ENCODE data around the gene CAPN13.

CAPN13 gene

GRCh38 chr2:30677231-30677630 is 130.0 kb downstream of the CAPN13 start:
- no peak overlapping the region for H3K4me3 ChIP-seq (ENCODE audit: low read depth, low read length)
- DNase-seq (ENCODE audit: low read depth): no peak
- TF ChIP-seq MYC (IDR thresholded peaks at IDR 0.05; ENCODE audit: low read depth, low read length): no peak
- TF ChIP-seq MAX (IDR thresholded peaks at IDR 0.05; ENCODE audit: low read depth, low read length): no peak
- TF ChIP-seq POLR2A (IDR thresholded peaks at IDR 0.05; ENCODE audit: extremely low read depth, insufficient read length): no peak
- TF ChIP-seq CTCF (IDR thresholded peaks at IDR 0.05; ENCODE audit: low read depth, low read length): no peak

DNA sequence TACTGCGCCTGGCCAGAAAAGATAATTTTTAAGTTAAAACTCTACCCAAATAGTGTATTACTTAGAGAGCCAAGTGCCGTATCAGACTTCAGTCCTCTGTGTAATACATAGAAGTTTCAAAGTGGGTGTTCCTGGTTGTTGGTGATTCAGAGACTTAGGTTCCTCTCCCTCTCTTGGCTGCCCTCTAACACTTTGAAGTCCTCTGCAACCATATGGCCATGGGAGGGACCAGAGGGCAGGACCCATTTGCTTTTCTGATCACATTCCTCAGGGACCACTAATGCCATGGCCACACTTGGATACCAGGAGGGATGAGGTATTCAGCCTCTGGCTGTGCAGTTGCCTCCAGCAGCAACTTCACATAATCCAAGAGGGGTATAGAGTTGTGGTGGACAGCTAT is 131.5 kb downstream of the CAPN13 start:
- H3K4me3 ChIP-seq (ENCODE audit: low read depth, low read length): no peak overlapping the region
- DNase-seq (ENCODE audit: low read depth): no peak
- TF ChIP-seq CTCF (IDR thresholded peaks at IDR 0.05; ENCODE audit: low read depth, low read length) (no peak), MYC (IDR thresholded peaks at IDR 0.05; ENCODE audit: low read depth, low read length) (no peak), MAX (IDR thresholded peaks at IDR 0.05; ENCODE audit: low read depth, low read length) (no peak), POLR2A (IDR thresholded peaks at IDR 0.05; ENCODE audit: extremely low read depth, insufficient read length) (no peak)

- H3K4me3 ChIP-seq (ENCODE audit: low read depth, low read length): no peak overlapping the region
- TF ChIP-seq MYC (IDR thresholded peaks at IDR 0.05; ENCODE audit: low read depth, low read length): no peak
- no peak for TF ChIP-seq MAX (IDR thresholded peaks at IDR 0.05; ENCODE audit: low read depth, low read length)
- no peak for TF ChIP-seq CTCF (IDR thresholded peaks at IDR 0.05; ENCODE audit: low read depth, low read length)
- TF ChIP-seq POLR2A (IDR thresholded peaks at IDR 0.05; ENCODE audit: extremely low read depth, insufficient read length): no peak
- DNase-seq (ENCODE audit: low read depth): no peak
Observed at GRCh38 chr2:30673127-30673526, 134.1 kb downstream of the CAPN13 start.
